ENCODE results near the gene ANO1.

The ANO1 gene

DNA sequence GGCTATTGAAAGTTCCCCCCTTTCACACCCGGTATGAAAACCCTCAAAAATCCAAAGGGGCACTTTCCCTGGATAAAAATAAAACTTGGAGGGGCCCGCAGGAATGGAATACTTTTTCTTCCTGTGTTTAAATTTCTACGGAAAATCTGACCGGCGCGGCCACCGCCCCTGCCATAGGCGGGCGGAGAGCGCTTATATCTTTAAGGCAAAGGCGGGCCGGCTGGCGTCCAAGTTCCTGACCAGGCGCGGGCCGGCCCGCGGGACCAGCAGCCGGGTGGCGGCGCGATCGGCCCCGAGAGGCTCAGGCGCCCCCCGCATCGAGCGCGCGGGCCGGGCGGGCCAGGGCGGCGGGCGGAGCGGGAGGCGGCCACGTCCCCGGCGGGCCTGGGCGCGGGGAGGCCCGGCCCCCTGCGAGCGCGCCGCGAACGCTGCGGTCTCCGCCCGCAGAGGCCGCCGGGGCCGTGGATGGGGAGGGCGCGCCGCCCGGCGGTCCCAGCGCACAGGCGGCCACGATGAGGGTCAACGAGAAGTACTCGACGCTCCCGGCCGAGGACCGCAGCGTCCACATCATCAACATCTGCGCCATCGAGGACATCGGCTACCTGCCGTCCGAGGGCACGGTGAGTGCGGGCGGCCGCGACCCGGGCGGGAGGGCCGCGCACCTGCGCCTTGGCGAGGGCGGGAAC is at the start of gene ANO1:
ANO1 (plus strand) TSS at position 223 of the 686 bp plus-strand sequence; CDS start at position 513, 290 bp downstream.
- H3K4me3 ChIP-seq (ENCODE audit: low read depth, low read length): no peak within 1 kb of the TSS
- TF ChIP-seq, protein P1, sequence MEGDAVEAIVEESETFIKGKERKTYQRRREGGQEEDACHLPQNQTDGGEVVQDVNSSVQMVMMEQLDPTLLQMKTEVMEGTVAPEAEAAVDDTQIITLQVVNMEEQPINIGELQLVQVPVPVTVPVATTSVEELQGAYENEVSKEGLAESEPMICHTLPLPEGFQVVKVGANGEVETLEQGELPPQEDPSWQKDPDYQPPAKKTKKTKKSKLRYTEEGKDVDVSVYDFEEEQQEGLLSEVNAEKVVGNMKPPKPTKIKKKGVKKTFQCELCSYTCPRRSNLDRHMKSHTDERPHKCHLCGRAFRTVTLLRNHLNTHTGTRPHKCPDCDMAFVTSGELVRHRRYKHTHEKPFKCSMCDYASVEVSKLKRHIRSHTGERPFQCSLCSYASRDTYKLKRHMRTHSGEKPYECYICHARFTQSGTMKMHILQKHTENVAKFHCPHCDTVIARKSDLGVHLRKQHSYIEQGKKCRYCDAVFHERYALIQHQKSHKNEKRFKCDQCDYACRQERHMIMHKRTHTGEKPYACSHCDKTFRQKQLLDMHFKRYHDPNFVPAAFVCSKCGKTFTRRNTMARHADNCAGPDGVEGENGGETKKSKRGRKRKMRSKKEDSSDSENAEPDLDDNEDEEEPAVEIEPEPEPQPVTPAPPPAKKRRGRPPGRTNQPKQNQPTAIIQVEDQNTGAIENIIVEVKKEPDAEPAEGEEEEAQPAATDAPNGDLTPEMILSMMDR (IDR thresholded peaks at IDR 0.05; ENCODE audit: borderline replicate concordance, insufficient read depth, low read depth, low read length): no peak

DNA sequence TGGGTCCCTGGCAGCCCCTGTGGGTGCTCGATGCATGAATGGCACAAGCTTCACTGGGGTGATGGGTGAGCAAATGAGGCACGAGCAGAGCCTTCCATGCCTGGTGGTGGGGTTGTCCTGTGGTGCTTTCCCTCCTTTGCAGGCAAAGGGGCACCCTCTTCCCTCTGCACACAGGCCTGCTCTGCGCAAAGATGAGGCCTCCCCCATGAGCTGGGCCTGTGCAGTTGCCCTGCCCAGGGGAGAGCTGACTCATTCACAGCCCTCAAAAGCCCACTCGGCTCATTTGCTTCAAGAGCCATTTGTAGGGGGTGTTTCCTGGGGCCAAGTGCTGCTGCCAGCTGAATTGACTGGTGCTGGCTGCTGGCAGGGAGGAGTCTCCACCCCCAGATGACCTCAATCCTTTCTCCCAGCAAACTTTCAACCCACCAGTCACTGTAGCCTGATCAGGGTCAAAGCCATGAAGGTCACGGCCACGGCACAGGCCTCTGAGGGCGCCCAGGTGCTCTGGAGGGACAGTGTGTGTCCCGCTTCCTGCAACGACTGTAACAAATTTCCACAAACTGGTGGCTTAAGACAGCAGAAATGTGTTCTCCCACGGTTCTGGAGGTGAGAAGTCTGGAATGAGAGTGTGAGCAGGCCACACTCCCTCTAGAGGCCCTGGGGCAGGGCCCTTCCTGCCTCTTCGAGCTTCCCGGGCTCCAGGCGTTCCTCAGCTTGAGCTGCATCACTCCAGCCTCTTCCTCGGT is 48.8 kb upstream of the ANO1 start:
- TF ChIP-seq, protein P1 (IDR thresholded peaks at IDR 0.05; ENCODE audit: borderline replicate concordance, insufficient read depth, low read depth, low read length): no peak
- no peak overlapping the region for H3K4me3 ChIP-seq (ENCODE audit: low read depth, low read length)

DNA sequence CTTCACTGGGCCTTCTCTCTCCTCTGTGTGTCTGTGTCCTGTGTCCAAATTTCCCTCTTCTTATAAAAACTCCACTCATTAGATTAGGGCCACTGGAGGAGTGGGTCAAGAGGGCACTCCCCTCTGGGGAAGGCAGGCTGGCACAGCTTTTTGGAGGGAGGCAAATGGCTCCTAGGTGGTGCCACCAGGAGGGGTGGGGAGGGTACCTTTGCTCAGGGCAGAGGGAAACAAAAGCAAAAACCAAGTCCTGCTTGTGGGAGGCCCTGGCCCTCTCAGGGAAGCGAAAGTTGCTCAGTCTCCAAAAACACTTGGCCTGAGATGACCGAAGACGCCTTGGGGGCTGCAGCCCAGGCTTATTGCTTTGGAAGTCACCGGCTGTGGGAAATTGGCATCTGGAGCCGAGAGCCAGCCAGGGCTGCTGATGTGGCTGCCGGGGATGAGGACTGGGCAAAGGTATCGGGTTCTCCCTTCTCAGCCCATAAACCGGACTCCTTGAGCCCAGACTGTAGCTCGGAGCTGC is 48.2 kb upstream of the ANO1 start:
- TF ChIP-seq, protein P1 (IDR thresholded peaks at IDR 0.05; ENCODE audit: borderline replicate concordance, insufficient read depth, low read depth, low read length): no peak
- H3K4me3 ChIP-seq (ENCODE audit: low read depth, low read length): no peak overlapping the region

DNA sequence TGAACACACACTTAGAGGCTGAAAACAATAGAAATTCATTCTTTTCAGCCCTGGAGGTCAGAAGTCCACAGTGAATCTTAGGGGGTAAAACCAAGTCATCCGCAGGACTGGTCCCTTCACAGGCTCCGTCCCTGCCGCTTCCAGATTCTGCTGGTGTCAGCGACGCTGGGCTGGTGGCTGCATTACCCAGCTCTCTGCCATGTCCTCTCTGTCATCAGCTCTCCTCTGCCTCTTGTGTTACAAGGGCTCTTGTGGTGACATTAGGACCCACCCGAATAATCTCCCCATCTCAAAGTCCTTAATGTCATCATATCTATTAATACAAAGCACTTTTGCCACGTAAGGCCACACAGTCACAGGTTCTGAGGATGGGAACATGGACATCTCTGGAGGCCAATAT is 47.7 kb upstream of the ANO1 start:
- H3K4me3 ChIP-seq (ENCODE audit: low read depth, low read length): no peak overlapping the region
- TF ChIP-seq, protein P1 (IDR thresholded peaks at IDR 0.05; ENCODE audit: borderline replicate concordance, insufficient read depth, low read depth, low read length): no peak

DNA sequence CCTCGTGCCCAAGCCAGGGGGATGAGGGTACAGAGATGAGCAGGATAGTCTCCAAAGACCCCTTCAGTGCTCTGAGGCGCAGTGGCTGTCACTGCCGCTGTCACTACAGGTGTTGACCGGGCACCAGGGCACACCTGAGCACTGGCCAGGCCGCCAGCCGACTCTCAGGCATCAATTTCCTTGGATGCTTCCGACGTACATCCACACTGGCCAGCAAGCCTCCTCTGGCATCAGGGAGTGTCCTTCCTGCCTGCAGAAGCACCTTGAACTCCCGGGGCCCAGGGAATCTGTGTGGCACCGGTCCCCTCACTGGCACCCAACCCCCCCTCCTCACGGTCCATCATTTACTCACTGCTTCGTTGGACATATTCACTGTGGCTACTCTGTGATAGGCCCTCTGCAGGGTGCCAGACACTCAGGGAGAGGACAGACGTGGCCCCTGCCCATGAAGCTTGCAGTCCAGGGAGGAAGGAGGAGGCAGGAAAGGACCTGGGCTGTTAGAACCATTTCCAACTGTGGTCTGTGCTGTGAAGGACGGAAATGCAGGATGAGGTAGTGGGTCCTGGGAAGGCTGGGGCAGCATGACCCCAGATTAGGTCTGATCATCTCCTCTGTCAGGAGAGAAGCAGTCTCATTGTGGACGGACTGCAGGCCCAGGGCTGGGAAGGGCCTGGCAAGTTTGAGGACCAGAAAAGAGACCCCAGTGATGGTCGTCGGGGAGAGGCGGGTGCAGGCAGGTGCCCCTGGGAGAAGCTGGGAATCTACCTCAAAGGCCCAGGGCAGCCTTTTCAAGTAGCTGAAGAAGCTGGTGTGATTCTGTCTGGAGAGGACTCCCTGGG is 46.3 kb upstream of the ANO1 start:
- H3K4me3 ChIP-seq (ENCODE audit: low read depth, low read length): no peak overlapping the region
- TF ChIP-seq, protein P1 (IDR thresholded peaks at IDR 0.05; ENCODE audit: borderline replicate concordance, insufficient read depth, low read depth, low read length): no peak

DNA sequence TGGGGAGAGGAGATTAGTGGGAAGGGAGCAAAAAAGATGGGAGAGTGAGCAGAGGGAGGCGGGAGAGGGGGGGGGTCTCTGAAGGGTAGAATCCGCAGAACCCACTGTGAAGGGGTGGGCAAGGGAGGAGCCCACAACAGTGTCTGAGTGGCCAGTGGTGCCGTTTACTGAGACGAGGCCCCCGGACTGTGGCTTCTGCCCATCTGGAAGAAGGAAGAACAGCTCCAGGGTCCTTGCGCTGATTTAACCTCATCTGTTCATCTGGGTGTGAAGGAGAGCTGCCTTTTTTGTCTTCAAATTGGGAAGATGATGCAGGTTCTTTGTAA is 45.7 kb upstream of the ANO1 start:
- TF ChIP-seq, protein P1 (IDR thresholded peaks at IDR 0.05; ENCODE audit: borderline replicate concordance, insufficient read depth, low read depth, low read length): no peak
- no peak overlapping the region for H3K4me3 ChIP-seq (ENCODE audit: low read depth, low read length)

All from GM12875 (cell line).